ENCODE measurements around the gene CDIPT. TPM values are rescaled to one million over a fixed set of nuclear protein-coding genes. Genes with fewer than 3 reads are reported as not detected.

Gene CDIPT
- total RNA-seq, 1 experiment from 2014 or later = 112 TPM

- peak; percentile 98 for DNase-seq (ENCODE audit: low spot score)
Measured at GRCh38 chr16:29811170-29811895, 51.7 kb downstream of the CDIPT start.

GRCh38 chr16:29810699-29811169 lies 52.3 kb downstream of the CDIPT start:
- DNase-seq (ENCODE audit: low spot score) = no peak

GRCh38 chr16:29809850-29810698 lies 53.0 kb downstream of the CDIPT start:
- DNase-seq (ENCODE audit: low spot score) = no peak

- no peak for DNase-seq (ENCODE audit: low spot score)
Measured at GRCh38 chr16:29809031-29809747, 53.8 kb downstream of the CDIPT start.

Other genes starting within 250 kb of the CDIPT start
- 12.6 and 15.7 TPM in 2 replicates for gene SPN, start 200.0 kb downstream of the CDIPT start, total RNA-seq (2014; rRNA removed; shearing (Covaris generic))
- 83.7 and 122 TPM in 2 replicates for gene QPRT, start 184.0 kb downstream of the CDIPT start, total RNA-seq (2014; rRNA removed; shearing (Covaris generic))
- gene C16orf54, start 117.2 kb downstream of the CDIPT start, total RNA-seq (2014; rRNA removed; shearing (Covaris generic)) = 0.09 TPM in 1 of 2 replicates, not detected in the other
- gene ZG16, start 85.0 kb downstream of the CDIPT start, total RNA-seq (2014; rRNA removed; shearing (Covaris generic)) = not detected in 2 replicates
- gene KIF22, start 72.5 kb downstream of the CDIPT start, total RNA-seq (2014; rRNA removed; shearing (Covaris generic)) = 118 and 129 TPM in 2 replicates
- 205 and 254 TPM in 2 replicates for gene MAZ, start 56.7 kb downstream of the CDIPT start, total RNA-seq (2014; rRNA removed; shearing (Covaris generic))
- gene PRRT2, start 51.0 kb downstream of the CDIPT start, total RNA-seq (2014; rRNA removed; shearing (Covaris generic)) = 3.3 and 7.4 TPM in 2 replicates
- 41.8 and 55.0 TPM in 2 replicates for gene PAGR1, start 47.1 kb downstream of the CDIPT start, total RNA-seq (2014; rRNA removed; shearing (Covaris generic))
- 239 and 243 TPM in 2 replicates for gene MVP, start 42.8 kb downstream of the CDIPT start, total RNA-seq (2014; rRNA removed; shearing (Covaris generic))
- gene SEZ6L2, start 36.3 kb upstream of the CDIPT start, total RNA-seq (2014; rRNA removed; shearing (Covaris generic)) = 22.1 and 24.9 TPM in 2 replicates
- gene ASPHD1, start 37.3 kb upstream of the CDIPT start, total RNA-seq (2014; rRNA removed; shearing (Covaris generic)) = 18.4 and 22.0 TPM in 2 replicates
- 11.0 and 12.5 TPM in 2 replicates for gene KCTD13, start 63.0 kb upstream of the CDIPT start, total RNA-seq (2014; rRNA removed; shearing (Covaris generic))
- 90.8 and 105 TPM in 2 replicates for gene TMEM219, start 98.9 kb upstream of the CDIPT start, total RNA-seq (2014; rRNA removed; shearing (Covaris generic))
- gene TAOK2, start 110.6 kb upstream of the CDIPT start, total RNA-seq (2014; rRNA removed; shearing (Covaris generic)) = 43.2 and 45.4 TPM in 2 replicates
- 17.5 and 31.6 TPM in 2 replicates for gene HIRIP3, start 132.4 kb upstream of the CDIPT start, total RNA-seq (2014; rRNA removed; shearing (Covaris generic))
- gene INO80E, start 133.0 kb upstream of the CDIPT start, total RNA-seq (2014; rRNA removed; shearing (Covaris generic)) = 151 and 184 TPM in 2 replicates
- gene DOC2A, start 147.8 kb upstream of the CDIPT start, total RNA-seq (2014; rRNA removed; shearing (Covaris generic)) = 0.45 and 1.7 TPM in 2 replicates
- not detected in 2 replicates for gene C16orf92, start 160.0 kb upstream of the CDIPT start, total RNA-seq (2014; rRNA removed; shearing (Covaris generic))
- 0.38 and 1.1 TPM in 2 replicates for gene TLCD3B, start 168.0 kb upstream of the CDIPT start, total RNA-seq (2014; rRNA removed; shearing (Covaris generic))
- 1,380 and 1,410 TPM in 2 replicates for gene ALDOA, start 202.5 kb upstream of the CDIPT start, total RNA-seq (2014; rRNA removed; shearing (Covaris generic))
- 185 and 215 TPM in 2 replicates for gene PPP4C, start 212.8 kb upstream of the CDIPT start, total RNA-seq (2014; rRNA removed; shearing (Covaris generic))
- gene TBX6, start 228.7 kb upstream of the CDIPT start, total RNA-seq (2014; rRNA removed; shearing (Covaris generic)) = not detected in 2 replicates
- gene YPEL3, start 233.0 kb upstream of the CDIPT start, total RNA-seq (2014; rRNA removed; shearing (Covaris generic)) = 2.9 and 7.5 TPM in 2 replicates